NCI-H187 (cell line): ENCODE data around the gene VRK1.

Source experiments
- DNase-seq, 2 experiments: peaks; one replicate each; lab custom pipeline; 2025; lab: John Stamatoyannopoulos, UW

Gene VRK1

DNA sequence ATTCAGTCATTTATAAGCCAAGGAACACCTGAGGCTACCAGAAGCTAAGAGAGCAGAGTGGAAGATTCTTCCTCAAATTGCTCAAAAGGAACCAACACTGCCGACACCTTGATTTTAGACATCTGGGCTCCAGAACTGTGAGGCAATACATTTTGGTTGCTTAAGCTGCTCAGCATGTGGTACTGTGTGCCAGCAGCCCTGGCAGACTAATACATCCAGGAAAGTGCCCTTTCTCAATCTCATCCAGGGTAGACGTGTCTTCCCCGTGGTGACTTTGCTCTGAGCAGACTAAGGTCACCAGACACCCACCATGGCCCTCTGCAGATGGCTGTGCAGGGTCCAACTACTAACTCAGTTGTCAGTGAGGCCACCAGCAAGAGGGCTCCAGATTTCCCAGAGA is 122.8 kb downstream of the VRK1 start:
- no peak for DNase-seq

DNA sequence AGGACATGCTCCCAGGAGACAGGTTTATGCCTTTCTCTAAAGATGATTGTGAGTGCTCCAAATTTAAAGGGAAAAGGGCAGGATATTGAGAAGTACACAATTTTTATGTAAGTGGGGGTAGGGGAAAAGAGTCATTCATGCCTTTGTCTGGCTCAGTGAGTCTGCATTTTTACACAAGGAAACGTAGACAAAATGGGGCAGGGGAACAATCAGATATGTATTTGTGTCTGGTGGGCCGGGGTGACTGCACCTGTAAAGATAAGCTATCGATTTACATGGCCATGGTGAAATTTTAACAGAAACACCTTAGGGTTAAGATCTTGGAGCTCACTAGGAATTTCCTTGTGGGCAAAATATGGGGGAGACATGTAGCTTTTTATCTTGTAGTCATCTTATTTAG is 123.6 kb downstream of the VRK1 start:
- no peak for DNase-seq

DNA sequence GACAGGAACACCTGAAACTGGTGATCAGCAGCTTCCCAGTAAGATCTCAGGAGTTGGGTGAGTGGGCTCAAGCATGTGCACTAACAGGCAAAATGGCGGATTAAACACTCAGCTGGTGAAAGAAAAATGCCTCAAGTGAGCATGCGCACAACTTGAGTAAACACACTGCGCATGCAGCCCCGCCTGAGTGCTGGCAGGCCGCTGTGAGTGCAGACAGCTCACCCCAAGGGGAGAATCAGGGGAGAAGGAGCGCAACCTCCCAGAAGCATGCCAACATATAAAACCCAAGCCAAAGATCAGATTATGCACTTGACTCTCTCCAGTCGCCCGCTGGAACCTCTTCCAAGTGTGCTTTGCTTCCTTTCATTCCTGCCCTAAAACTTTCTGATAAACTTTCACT is 125.8 kb downstream of the VRK1 start:
- no peak for DNase-seq

DNA sequence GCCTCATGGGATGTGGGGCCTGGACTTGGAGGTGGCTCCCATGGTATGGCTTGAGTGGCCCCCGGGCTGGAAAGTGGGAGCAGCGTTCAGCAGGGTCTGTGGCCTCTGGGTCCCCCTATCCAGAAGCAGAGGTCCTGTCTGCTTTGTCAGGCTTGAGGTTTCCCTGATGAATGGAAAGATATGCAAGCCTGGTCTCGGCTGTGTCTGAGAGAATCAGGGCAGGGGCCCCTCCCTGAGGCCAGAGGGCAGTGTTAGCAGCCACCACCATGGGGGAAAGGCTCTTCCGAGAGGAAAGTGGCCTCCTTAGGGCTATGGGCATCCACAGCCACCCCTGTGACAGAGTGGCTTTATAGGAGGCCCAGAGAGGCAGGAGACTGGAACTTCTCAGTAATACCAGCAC is 128.2 kb downstream of the VRK1 start:
- no peak for DNase-seq

DNA sequence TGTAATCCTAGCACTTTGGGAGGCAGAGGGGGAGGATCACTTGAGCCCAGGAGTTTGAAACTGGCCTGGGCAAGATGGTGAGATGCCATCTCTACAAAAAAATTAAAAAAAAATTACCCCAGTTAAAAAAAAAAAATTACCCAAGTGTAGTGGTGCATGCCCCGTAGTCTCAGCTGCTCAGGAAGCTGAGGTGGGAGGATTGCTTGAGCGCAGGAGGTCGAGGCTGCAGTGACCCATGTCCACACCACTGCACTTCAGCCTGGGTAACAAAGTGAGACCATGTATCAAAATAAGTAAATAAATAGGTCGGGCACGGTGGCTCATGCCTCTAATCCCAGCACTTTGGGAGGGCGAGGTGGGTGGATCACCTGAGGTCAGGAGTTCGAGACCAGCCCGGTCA is 128.8 kb downstream of the VRK1 start:
- no peak for DNase-seq

DNA sequence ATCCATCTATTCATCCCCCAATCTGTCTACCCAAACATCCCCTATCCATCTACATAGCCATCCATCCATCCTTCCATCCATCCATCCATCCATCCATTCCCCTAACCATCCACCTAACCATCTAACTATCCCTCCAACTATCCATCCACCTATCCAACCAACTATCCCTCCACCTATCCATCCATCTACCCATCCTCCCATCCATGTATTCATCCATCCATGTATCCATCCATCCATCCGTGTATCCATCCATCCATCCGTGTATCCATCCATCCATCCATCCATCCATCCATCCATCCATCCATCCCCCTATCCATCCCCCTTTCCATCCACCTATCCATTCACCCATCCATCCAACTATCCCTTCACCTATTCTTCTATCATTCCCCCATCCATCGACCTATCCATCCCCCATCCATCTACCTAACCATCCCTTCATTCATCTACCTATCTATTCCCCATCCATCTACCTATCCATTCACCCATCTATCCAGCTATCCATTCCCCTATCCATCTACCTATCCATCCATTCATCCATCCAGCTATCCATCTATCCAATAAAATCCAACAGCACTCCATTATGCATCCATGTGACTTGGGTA is 131.7 kb downstream of the VRK1 start:
- no peak for DNase-seq

DNA sequence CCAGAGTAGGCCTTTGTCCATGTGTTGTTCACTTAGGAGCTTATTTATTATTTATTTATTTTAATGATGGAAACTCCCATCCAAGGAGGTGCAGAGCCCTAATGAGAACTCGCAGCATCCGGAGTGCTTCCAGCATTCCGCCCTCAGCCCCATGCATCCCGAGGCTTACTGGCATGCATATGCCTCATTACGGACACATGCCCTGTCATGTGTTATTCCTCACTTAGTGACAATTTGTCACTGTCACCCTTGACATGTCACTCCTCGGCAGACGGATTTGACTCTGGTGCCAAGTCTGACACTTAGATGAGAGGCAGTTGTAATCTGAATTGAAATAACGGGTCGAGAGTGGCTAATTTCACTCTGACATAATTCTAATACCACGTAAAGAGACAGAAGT is 132.8 kb downstream of the VRK1 start:
- DNase-seq: no peak

DNA sequence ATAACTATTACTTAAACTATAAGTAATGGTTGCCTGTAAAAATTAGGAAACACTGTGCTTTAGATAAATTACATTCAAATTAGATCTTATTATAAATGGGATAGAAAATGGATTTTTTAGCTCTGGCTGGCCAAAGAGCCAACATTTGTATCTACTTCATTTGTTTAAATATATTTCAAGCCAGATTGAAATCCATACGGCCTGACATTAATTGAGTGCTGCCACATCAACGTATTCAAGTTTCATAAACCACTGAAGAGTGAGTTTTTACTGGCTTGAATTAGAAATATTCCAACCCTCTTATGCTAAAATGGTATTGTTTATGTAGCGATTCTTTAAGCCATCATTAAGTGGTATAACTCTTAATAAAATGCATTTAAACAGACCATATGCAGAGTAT is 133.3 kb downstream of the VRK1 start:
- no peak for DNase-seq
